Lower leg skin (tissue), 4 donors: ENCODE data around the gene SPEF1. TPM values are rescaled to one million over a fixed set of nuclear protein-coding genes. Genes with fewer than 3 reads are reported as not detected.

Source experiments
- DNase-seq, 2 donors: peaks; one replicate each; pipeline ENCODE4 v3.0.0-alpha.2; 2019; ENCODE audit warnings: low spot score in 2 of 2
- H3K4me3 ChIP-seq: fragments of 200-600 bp; sonication (generic); 2 replicates; pipeline ENCODE4 v1.5.1; 2017; ENCODE audit warnings: mild to moderate bottlenecking, low read depth; ENCODE audit not compliant: poor library complexity, severe bottlenecking
- POLR2A ChIP-seq, 2 donors: fragments of 450-650 bp; IDR thresholded peaks; one replicate each; pipeline ENCODE4 v1.6.1; 2016 to 2017; ENCODE audit warnings: antibody characterized with exemption in 2 of 2, mild to moderate bottlenecking in 1 of 2, moderate library complexity in 1 of 2
- WGBS, 2 donors: methylation state at CpG; one replicate each; pipeline ENCODE4 v1.1.5; 2018; 5-methylcytosine and 5-hydroxymethylcytosine counted together
- intact Hi-C: fragments of 100-400 bp; cut with DNase I; formaldehyde crosslinking; loops from one replicate; pipeline ENCODE4 v1.15.0; 2023; ENCODE audit warnings: low total_unique reads
- total RNA-seq, 4 donors: library from RNA; depleted of rRNA; stranded (reverse); fragments of >200 nt; gene quantifications; one replicate each; pipeline ENCODE4 v1.1.0, GENCODE V29; 2016
- TF ChIP-seq, protein P1 (sequence below), 3 donors: fragments of 450-650 bp; IDR thresholded peaks; one replicate each; pipeline ENCODE4 v1.5.1; 2016; ENCODE audit warnings: antibody characterized with exemption in 3 of 3, mild to moderate bottlenecking in 3 of 3, moderate library complexity in 2 of 3

Gene SPEF1
- total RNA-seq, 4 donors from 2014 or later, result 0.13 TPM; not detected in 3

DNA sequence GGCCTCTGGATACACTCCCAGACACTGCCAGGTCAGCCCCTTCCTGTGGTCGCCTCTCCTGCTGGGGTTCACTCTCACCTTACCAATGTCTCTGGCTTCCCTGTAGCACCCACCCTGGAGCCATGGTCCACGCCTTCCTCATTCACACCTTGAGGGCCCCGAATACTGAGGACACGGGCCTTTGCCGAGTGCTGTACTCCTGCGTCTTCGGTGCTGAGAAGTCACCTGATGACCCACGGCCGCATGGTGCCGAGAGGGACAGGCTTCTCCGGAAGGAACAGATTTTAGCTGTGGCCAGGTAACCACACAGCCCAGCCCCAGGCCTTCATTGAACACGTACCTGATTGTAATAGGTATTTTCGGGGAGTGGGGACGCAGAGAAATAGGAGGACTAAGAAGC, 40.7 kb upstream of the SPEF1 start:
- DNase-seq, result no peak

DNA sequence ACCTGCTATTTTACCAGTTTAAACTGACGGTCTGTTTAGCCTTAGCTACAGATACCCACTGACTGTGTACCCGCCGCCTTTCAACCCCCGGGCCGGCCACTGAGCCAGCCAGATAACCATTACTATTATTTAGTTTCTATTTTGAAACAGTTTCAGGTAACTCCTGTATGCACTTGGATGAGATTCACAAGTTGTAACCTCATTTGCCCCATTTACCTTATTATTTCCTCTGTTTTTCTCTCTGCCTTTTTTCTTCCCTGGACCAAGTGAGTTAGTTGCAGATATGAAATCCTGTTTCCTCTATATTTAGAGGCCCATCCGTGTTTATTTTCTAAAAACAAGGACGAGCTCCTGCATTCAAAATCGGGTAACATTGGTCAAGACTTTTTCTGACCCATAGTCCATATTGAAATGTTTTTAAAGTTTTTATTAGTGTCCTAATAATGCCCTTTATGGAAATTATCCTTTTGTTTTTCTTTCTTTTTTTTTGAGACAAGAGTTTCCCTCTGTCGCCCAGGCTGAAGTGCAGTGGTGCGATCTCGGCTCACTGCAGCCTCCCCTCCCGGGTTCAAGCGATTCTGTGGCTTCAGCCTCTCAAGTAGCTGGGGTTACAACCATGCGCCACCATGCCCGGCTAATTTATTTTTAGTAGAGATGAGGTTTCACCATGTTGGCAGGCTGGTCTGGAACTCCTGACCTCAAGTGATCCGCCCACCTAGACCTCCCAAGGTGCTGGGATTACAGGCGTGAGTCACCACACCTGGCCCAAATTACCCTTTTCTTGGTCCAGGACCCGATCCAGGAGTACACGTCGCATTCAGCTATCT, 39.9 kb upstream of the SPEF1 start:
- WGBS, 2 donors, result 30 to 31% methylated on average over 20 of the region's 20 CpGs
- TF ChIP-seq, protein P1, sequence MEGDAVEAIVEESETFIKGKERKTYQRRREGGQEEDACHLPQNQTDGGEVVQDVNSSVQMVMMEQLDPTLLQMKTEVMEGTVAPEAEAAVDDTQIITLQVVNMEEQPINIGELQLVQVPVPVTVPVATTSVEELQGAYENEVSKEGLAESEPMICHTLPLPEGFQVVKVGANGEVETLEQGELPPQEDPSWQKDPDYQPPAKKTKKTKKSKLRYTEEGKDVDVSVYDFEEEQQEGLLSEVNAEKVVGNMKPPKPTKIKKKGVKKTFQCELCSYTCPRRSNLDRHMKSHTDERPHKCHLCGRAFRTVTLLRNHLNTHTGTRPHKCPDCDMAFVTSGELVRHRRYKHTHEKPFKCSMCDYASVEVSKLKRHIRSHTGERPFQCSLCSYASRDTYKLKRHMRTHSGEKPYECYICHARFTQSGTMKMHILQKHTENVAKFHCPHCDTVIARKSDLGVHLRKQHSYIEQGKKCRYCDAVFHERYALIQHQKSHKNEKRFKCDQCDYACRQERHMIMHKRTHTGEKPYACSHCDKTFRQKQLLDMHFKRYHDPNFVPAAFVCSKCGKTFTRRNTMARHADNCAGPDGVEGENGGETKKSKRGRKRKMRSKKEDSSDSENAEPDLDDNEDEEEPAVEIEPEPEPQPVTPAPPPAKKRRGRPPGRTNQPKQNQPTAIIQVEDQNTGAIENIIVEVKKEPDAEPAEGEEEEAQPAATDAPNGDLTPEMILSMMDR (IDR thresholded peaks at IDR 0.05), result no peak
- no peak for TF ChIP-seq POLR2A (IDR thresholded peaks at IDR 0.05)
- H3K4me3 ChIP-seq, result peak overlapping the region; percentile 54
- intact Hi-C loops, result loop anchor here (2.0 kb wide), 1 partner anchor 34 kb away; the partner anchor contains the start of gene CENPB
- DNase-seq, result no peak

More for the DNA sequence above, 40.7 kb upstream of the SPEF1 start:
- H3K4me3 ChIP-seq, result no peak overlapping the region
- TF ChIP-seq, protein P1 (IDR thresholded peaks at IDR 0.05), result no peak
- no peak for TF ChIP-seq POLR2A (IDR thresholded peaks at IDR 0.05)
- intact Hi-C loops, result loop anchor here (2.0 kb wide), 1 partner anchor 35 kb away; the partner anchor contains the start of gene CENPB
- 91 to 92% methylated on average over 14 of the region's 14 CpGs for WGBS, 2 donors

DNA sequence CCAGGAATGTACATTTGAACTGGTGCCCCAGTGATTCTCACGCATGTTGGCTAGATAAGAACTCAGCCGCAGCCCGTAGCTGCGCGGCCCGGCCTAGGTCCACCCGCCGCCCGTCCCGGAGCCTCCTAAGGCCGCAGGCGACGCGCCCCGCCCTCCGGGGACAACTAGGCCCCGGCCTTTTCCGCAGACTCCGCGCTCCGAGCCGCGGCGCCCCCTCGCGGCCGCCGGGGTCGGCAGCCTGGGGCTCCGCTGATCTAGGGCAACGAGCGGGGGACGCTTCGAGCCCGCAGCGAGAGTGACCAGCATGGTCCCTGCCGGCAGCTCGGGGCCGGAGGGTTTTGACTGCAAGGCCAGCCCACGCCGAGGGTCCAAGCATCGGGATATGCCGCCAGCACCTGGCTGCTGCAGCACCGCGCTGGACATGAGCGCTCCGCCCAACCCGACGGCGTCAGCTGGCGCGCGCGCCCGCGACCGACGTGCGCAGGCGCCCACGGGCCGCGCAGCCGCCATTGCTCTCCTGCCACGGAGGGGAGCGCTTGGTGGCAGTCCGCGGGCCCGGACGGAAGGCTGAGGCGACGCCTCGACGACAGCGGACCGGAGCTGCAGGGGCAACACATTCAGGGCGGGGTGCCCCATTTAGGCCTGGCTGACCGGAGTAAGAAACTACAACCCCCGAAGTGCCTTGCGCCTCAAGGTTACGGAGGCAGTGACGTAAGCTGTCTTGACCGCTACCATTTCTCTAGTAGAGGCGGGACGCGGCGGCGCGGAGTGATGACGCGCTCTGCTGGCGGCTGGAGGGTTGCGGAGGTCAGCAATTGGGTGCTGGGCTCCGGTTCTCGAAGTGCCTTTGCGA, 39.0 kb upstream of the SPEF1 start, which contains the start of gene AP5S1:
TSS of gene AP5S1 (plus strand) at position 500 of the 853 bp plus-strand sequence. CDS start 1,571 bp downstream, outside the sequence.
- peak; percentile 96 to 100 for DNase-seq
- WGBS, 2 donors, result 0% methylated on average over 23 to 83 of the region's 96 CpGs
- H3K4me3 ChIP-seq, result peak within 1 kb of the TSS; percentile 54
- TF ChIP-seq, protein P1 (IDR thresholded peaks at IDR 0.05), result peak in 1 of 3 donors; percentile 93
- TF ChIP-seq POLR2A (IDR thresholded peaks at IDR 0.05), result no peak
- intact Hi-C loops, result loop anchor here (2.0 kb wide), 1 partner anchor 33 kb away; the partner anchor contains the start of gene CENPB

DNA sequence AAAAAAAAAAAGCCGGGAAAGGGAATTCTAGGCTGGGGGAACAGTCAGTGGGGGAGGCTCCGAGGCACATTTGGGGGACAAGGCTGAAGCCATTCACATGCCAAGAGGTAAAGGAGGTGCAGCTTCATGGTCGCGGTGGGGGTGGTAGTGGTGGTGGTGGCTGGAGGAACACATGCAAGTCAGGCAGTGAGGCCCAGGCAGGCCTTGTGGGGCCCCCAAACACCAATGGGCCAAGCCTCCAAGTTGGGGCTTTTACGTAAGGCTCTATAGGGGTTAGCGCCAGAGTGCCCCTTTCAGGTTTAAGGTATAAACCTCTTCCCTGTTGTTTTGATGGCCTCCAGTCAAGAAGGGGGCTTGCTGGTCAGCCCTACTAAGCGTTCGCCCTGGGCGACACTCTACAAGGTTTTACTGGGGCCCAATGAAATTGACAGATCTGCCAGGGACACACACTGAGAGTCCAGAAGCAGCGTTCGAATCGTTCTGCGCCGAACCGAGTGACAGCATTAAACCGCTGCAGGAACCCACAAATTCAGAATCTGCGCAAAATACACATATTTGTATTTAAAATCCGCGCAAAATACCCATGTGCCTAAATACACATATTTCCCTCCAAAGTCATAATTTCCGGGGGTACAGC, 38.3 kb upstream of the SPEF1 start:
- 63 to 68% methylated on average over 20 of the region's 20 CpGs for WGBS, 2 donors
- no peak overlapping the region for H3K4me3 ChIP-seq
- no peak for TF ChIP-seq POLR2A (IDR thresholded peaks at IDR 0.05)
- TF ChIP-seq, protein P1 (IDR thresholded peaks at IDR 0.05), result no peak
- intact Hi-C loops, result loop anchor here (2.0 kb wide), 1 partner anchor 33 kb away; the partner anchor contains the start of gene CENPB
- no peak for DNase-seq
